HG02884 (cell line): ENCODE measurements around the gene TCEA2.
"Not testable (repeated sequence)": the region's sequence is repeated elsewhere in the genome, so short reads cannot be mapped to it uniquely, and the experiment has no call there.

Experiments
- ATAC-seq: cut with Tn5 transposase; IDR thresholded peaks from one replicate; pipeline ENCODE4 v1.9.1; 2021; ENCODE audit warnings: mild to moderate bottlenecking, moderate library complexity; ENCODE audit not compliant: unreplicated experiment

The TCEA2 gene

DNA sequence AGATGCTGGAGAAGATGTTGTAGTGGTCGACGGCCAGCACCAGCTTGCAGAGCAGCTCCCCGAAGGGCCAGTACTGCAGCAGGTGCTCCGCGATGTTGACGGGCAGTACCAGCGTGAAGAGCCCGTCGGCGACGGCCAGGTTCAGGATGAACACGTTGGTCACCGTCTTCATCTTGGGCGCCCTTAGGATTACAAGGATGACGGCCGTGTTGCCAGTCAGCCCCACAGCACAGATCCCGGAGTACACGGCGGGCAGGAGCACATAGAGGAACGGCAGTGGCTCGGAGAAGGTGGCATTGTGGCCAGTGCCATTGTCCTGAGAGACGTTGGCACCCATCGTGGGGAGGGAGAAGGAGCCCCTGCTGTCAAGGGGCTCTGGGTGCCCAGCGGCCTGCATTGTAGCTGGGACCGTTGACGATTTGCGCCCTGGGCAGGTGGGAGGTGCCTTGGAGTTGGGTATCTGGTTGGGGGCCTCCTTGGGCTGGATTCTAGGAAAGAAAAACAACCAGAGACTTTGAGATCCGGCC lies 43.5 kb downstream of the TCEA2 start:
- ATAC-seq: no peak

DNA sequence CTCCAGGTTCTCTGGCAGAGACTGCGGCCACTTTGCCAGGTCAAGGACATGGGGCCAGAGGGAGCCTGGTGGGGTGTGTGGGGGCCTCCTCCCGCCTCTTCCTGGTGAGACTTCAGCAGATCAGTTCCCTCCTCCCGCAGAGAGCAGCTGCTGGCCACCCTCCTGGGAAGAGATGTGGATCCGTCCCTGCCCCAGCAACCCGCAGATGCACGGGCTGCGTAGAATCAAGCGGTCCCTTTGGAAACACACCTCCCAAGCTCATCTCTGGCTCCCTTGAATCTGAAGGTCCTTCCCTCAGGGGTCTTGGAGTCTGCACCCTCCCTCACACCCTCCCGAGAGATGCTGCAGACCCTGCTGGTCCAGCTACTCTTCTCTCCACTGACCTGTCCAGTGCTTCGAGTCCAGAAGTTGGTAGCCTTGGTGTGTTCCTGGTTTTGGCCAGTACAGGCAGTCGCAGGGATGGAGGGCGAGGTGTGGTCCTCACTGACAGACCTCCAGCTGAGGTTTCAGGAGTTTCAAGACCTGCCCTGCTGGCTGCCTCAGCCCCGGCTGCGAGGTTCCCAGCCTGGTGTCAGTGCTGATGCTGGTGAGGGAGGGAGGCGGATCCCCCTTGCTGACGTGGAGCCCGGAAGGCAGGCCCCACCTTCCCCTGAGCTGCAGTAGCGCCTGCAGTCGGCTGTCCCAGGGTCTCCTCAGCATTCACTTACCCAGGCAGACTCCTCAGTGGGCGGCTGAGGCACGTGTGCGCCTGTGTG lies 44.2 kb downstream of the TCEA2 start, which contains the start of gene NPBWR2:
Gene NPBWR2 (minus strand): TSS at position 585 of the 755 bp plus-strand sequence. CDS start 734 bp downstream, outside the sequence.
- ATAC-seq: no peak

- no peak for ATAC-seq
Observed at GRCh38 chr20:64107736-64108457, 44.9 kb downstream of the TCEA2 start.

- ATAC-seq: no peak
Observed at GRCh38 chr20:64108731-64109681, 46.0 kb downstream of the TCEA2 start.

- ATAC-seq: no peak
Observed at GRCh38 chr20:64109831-64110391, 46.9 kb downstream of the TCEA2 start.

GRCh38 chr20:64110411-64111068 lies 47.5 kb downstream of the TCEA2 start:
- ATAC-seq: no peak

GRCh38 chr20:64111841-64112641 lies 49.0 kb downstream of the TCEA2 start:
- no peak for ATAC-seq

- no peak for ATAC-seq
Observed at GRCh38 chr20:64112691-64113443, 49.9 kb downstream of the TCEA2 start.

DNA sequence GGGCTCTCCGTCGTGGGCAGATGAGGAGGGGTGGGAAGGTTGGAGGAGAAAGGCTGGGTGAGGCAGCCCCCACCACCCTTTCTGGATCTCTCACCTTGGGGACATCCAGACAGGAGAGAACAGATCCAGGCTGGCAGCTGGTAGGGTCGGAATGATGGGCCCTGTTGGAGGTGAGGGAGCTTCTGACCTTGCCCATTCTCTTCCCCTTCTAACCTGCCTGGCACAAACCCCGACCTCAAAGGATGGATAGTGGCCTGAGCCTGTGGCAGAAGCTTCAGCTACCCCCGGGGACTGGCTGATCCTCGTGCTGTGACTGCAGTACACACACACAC lies 50.4 kb downstream of the TCEA2 start:
- no peak for ATAC-seq

- no peak for ATAC-seq
Observed at GRCh38 chr20:64113796-64114355, 50.9 kb downstream of the TCEA2 start.

- ATAC-seq: no peak
Observed at GRCh38 chr20:64114356-64114971, 51.5 kb downstream of the TCEA2 start.

- ATAC-seq: no peak
Observed at GRCh38 chr20:64115171-64115911, 52.3 kb downstream of the TCEA2 start.

GRCh38 chr20:64116016-64116415 lies 53.0 kb downstream of the TCEA2 start:
- no peak for ATAC-seq

DNA sequence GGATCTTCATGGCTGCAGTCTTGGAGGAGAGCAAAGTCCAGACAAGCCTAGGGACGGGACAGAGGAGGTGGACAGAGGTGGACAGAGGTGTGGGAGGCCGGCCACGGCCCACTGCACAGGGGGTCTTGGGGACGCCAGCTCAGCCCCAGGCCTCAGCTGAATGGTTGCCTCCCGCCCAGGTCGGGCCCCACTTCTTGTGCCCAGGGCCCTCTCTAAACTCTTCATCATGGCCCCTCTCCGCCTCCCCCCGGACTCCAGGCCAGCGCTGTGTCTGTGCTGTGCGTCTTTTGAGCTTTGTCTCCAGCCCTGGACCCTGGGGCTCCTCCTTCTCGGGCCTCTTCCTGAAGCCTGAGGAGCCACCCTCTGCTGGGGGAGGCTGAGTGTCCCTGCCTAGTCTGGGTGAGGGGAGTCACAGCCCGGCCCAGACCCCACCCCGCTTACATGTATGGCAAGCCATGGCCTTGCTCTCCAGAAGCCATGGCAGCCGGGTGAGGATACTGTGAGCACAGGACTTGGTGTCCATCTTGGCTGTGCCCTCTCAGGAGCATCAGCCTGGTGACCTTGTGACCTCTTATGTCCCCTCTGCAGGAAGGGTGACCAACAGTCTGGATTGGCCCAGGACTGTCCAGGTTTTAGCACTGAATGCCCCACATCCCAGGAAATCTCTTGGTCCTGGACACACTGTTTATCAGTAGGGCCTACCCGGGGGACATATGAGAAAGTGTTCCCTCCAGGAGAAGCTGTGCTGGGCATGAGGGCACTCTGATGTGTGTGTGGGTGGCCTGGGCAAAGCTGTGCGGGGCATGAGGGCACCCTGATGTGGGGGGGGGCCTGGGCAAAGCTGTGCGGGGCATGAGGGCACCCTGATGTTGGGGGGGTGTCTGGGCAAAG lies 53.8 kb downstream of the TCEA2 start:
- no peak for ATAC-seq

GRCh38 chr20:64117432-64117777 lies 54.4 kb downstream of the TCEA2 start:
- not testable (repeated sequence) for ATAC-seq

- ATAC-seq: no peak
Observed at GRCh38 chr20:64119301-64119680, 56.3 kb downstream of the TCEA2 start.
